Adrenal gland (tissue), 5 donors: ENCODE results near the gene MYO10.

Experiments
- POLR2A ChIP-seq, 2 donors: fragments of 450-650 bp; IDR thresholded peaks; one replicate each; pipeline ENCODE4 v1.6.1; 2017; ENCODE audit warnings: antibody characterized with exemption in 2 of 2, mild to moderate bottlenecking in 2 of 2, moderate library complexity in 1 of 2
- TF ChIP-seq, protein P1 (sequence below), 6 experiments: fragments of 450-650 bp in 4 of 6; fragments of 200-600 bp in 2 of 6; sonication (generic) in 1 of 6; IDR thresholded peaks; 1 replicate in 5 of 6; 2 replicates in 1 of 6; pipeline versions ENCODE4 v1.5.1 to v1.8.0; 2016 to 2021; ENCODE audit warnings: antibody characterized with exemption in 6 of 6, mild to moderate bottlenecking in 2 of 6, moderate library complexity in 1 of 6
- donor health status: DM: no; HTN: no; CAD: no.

- TF ChIP-seq, protein P1, sequence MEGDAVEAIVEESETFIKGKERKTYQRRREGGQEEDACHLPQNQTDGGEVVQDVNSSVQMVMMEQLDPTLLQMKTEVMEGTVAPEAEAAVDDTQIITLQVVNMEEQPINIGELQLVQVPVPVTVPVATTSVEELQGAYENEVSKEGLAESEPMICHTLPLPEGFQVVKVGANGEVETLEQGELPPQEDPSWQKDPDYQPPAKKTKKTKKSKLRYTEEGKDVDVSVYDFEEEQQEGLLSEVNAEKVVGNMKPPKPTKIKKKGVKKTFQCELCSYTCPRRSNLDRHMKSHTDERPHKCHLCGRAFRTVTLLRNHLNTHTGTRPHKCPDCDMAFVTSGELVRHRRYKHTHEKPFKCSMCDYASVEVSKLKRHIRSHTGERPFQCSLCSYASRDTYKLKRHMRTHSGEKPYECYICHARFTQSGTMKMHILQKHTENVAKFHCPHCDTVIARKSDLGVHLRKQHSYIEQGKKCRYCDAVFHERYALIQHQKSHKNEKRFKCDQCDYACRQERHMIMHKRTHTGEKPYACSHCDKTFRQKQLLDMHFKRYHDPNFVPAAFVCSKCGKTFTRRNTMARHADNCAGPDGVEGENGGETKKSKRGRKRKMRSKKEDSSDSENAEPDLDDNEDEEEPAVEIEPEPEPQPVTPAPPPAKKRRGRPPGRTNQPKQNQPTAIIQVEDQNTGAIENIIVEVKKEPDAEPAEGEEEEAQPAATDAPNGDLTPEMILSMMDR (IDR thresholded peaks at IDR 0.05), result no peak
- TF ChIP-seq POLR2A (IDR thresholded peaks at IDR 0.05), result no peak
Observed at GRCh38 chr5:16879650-16880049, 56.4 kb downstream of the MYO10 start.
